Activated naive CD8-positive, alpha-beta T cell treated with anti-CD3 and anti-CD28 coated beads, Interleukin-2, amount 50 U/mL, for 24 hours (primary cell): ENCODE results near the gene PKP4.

Source experiments
- ATAC-seq: fragments of 150-1000 bp; cut with Tn5 transposase; one replicate; pipeline ENCODE4 v1.10.0; 2021
- DNase-seq: peaks from one replicate; pipeline ENCODE4 v3.0.0; 2021
- H3K27ac Mint-ChIP-seq: one replicate; pipeline ENCODE4 v1.8.0; 2021; ENCODE audit warnings: mild to moderate bottlenecking, mixed read lengths
- H3K27me3 Mint-ChIP-seq: one replicate; pipeline ENCODE4 v1.8.0; 2021; ENCODE audit warnings: mixed read lengths
- H3K36me3 Mint-ChIP-seq: one replicate; pipeline ENCODE4 v1.8.0; 2021; ENCODE audit warnings: low read depth, mixed read lengths
- H3K4me1 Mint-ChIP-seq: one replicate; pipeline ENCODE4 v1.8.0; 2021; ENCODE audit warnings: mixed read lengths
- H3K4me3 Mint-ChIP-seq: one replicate; pipeline ENCODE4 v1.8.0; 2021; ENCODE audit warnings: mild to moderate bottlenecking, moderate library complexity, mixed read lengths
- H3K9me3 Mint-ChIP-seq: one replicate; pipeline ENCODE4 v1.8.0; 2021; ENCODE audit warnings: mixed read lengths

Gene PKP4

DNA sequence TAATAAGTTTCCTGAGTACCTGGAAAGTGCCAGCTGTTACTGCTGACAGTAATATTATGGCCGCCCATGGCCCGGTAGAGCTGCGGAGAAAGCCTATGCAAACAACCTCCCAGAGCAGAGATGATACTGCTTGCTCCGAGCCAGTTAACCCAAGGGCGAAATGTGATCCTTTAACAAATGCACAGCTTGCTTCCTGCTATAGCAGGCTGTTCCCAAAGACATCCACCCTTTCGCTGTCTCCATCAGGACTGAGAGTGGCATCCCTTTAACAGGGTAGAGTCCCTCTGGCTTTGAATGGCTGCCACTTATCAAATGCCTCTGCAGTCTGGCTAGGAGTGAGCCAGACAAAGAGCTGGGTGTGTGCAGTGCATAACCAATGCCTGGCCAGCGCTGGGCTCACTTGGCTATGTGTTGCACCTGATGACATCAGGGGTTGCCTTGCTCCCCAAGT is 268.7 kb downstream of the PKP4 start:
- H3K27ac Mint-ChIP-seq = no peak overlapping the region
- ATAC-seq (no peak), DNase-seq (no peak)
- no peak overlapping the region for H3K4me3 Mint-ChIP-seq
- H3K4me1 Mint-ChIP-seq = no peaks in the 10 kb centered on the region
- H3K9me3 Mint-ChIP-seq = no peaks in the 10 kb centered on the region
- H3K36me3 Mint-ChIP-seq = no peaks in the 10 kb centered on the region
- H3K27me3 Mint-ChIP-seq = peaks cover 1% of the 10 kb centered on the region

DNA sequence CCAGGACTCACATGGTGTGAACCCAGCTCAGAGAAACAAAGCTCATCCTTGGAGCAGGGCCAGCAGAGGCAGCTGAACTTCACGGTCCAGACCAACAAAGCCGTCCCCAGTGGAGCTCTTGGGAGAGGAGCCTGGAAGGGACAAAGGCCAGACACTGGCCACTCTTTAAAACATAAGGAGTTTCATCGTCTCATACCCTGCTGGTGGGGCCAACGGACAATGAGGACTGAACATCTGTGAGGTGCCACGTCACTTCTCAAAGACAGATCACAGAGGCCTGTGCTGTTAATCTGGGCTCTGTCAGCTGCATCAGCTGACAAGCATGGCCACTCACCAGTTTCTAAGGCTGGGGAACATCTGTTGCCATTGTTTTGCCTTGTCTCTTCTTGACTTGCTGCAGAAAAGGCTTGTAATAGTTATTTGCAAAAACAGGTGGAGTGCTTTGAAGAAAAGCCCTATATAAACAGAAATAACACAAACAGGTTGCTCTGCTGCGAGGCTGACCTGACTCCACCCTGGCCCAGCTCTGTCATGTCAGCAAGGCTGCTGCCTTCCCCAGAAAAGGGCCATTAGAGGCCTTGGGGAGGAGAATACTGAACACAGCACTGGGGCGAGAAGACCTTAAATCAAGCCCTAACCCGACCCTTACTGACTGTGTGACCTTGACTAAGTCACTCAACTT is 270.3 kb downstream of the PKP4 start:
- Mint-ChIP-seq H3K36me3 (no peaks in the 10 kb centered on the region), H3K27me3 (peaks cover 1% of the 10 kb centered on the region), H3K27ac (no peak overlapping the region), H3K4me3 (no peak overlapping the region), H3K4me1 (no peaks in the 10 kb centered on the region), H3K9me3 (no peaks in the 10 kb centered on the region)
- DNase-seq = no peak
- ATAC-seq = no peak

DNA sequence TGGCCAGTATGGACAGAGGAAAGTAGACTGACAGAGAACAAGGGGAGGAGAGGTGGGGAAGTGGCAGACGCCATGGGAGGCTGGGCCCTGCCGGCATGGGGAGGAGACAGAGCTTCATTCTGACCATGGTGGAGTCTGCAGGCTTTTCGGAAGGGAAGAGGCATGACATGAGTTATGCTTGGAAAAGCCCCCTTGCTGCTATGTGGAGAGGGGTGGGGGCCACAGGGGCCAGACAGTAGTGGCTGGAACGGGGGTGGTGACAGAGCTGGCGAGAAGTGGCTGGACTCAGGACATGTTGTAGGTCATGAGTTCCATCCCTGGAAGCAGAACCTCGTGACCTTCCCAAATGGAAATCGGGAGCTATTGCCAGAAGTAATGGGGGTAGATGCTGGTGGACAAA is 271.7 kb downstream of the PKP4 start:
- Mint-ChIP-seq H3K4me3 (no peak overlapping the region), H3K9me3 (no peaks in the 10 kb centered on the region), H3K4me1 (no peaks in the 10 kb centered on the region), H3K36me3 (no peaks in the 10 kb centered on the region), H3K27ac (no peak overlapping the region), H3K27me3 (peaks cover 1% of the 10 kb centered on the region)
- DNase-seq = no peak
- ATAC-seq = no peak

DNA sequence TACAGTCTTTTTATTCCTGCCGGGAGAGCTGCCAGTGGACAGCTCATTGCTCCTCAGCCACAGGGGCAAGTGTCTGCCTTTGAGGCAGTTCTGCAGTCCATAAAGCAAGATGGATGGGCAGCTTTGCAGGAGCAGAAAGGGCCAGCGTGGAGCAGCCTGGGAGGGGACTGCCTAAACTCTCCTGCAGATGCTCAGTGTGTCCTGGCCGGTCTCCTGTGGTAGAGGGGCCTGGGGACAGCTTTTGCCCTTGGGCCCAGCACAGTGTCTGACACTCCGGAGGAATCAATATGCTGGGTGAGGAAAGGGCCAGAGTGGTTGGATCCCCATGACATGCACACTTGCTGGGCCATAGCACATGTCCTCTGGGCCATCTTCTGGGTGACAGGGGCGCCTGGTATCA is 272.7 kb downstream of the PKP4 start:
- no peak for ATAC-seq
- Mint-ChIP-seq H3K9me3 (no peaks in the 10 kb centered on the region), H3K4me1 (no peaks in the 10 kb centered on the region), H3K4me3 (no peak overlapping the region), H3K27ac (no peak overlapping the region), H3K27me3 (peaks cover 1% of the 10 kb centered on the region), H3K36me3 (no peaks in the 10 kb centered on the region)
- DNase-seq = no peak

DNA sequence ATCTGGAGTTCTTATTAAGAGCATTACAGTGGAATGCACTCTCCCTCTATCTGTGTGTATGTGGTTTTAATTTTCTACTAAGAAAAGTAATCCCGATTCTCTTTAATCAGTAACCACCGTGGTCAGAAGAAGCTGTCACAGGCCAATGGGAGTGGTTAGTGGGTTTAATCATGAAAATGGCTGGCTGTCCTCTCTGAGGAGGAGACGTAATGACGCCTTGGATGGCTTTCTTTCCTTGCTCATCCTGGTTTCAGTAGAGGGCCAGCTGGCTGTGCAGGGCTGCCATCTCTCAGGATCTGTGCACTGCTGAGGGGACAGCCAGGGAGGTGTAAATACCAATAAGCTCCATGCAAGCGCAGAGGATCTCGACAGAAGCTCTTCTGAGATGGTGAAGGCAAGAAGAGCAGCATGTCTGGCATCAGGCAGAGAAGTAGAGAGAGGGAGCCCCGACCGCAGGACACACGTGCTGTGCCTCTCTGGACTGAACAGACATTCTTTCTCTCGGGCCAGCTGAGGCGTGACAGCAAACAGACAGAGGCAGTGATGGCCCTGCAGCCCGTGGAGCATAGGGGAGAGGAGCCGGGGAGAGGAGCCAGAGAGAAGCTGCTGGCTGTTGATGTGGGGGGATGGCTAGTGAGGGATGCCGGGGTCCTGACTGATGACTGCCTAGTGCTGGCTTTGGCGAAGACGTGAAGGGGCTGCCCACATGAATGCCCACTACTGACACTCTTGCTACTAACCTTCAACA is 273.3 kb downstream of the PKP4 start:
- no peak for DNase-seq
- H3K27ac Mint-ChIP-seq = no peak overlapping the region
- ATAC-seq = no peak
- no peaks in the 10 kb centered on the region for H3K4me1 Mint-ChIP-seq
- no peaks in the 10 kb centered on the region for H3K9me3 Mint-ChIP-seq
- H3K27me3 Mint-ChIP-seq = peaks cover 1% of the 10 kb centered on the region
- no peaks in the 10 kb centered on the region for H3K36me3 Mint-ChIP-seq
- no peak overlapping the region for H3K4me3 Mint-ChIP-seq

DNA sequence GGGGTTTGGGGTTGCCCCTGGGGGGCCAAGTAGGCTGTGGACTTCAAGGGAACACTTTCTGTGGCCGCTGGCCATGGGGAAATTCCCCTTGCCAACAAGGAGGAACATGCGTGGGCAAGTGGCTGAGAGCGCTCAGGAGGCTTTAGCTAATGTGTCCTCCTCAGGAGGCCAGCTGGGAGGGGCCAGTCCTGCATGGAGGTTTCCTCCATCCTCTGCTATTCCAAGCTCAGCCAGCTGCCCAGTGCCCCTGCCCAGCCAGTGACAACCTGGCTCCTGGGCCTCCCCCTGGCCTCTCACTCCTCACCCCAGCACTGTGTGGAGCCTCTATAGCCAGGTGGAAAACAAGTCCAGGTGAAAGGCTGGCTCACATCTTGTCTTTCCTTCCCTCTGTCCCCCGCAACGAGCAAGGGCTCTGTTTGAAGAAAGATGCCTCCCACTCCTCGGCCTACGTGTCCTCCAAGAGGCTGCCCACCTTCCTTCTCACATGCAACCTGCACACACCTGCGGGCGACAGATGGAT is 273.9 kb downstream of the PKP4 start:
- no peak overlapping the region for H3K4me3 Mint-ChIP-seq
- no peaks in the 10 kb centered on the region for H3K4me1 Mint-ChIP-seq
- H3K36me3 Mint-ChIP-seq = no peaks in the 10 kb centered on the region
- no peak for DNase-seq
- H3K9me3 Mint-ChIP-seq = no peaks in the 10 kb centered on the region
- peaks cover 1% of the 10 kb centered on the region for H3K27me3 Mint-ChIP-seq
- ATAC-seq = no peak
- no peak overlapping the region for H3K27ac Mint-ChIP-seq

DNA sequence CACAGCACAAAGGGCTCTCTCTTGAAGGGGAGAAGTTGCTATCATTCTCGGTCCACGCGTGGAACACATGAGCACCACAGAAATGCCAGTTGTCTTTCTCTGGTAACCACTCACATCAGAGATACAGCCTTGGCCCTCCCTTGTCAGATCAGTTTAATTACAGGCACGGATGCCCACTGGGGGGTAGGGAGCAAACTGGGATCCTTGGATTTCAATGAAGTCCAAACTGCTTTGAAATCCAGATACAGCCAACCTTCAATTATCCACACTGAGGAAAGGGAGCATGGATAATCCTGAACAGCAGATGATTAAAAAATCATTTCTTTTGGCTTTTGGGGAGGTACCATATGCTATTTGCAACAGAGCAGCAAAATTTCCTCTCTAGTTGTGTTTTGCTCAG is 274.6 kb downstream of the PKP4 start:
- DNase-seq = no peak
- Mint-ChIP-seq H3K4me3 (no peak overlapping the region), H3K27ac (no peak overlapping the region), H3K27me3 (peaks cover 1% of the 10 kb centered on the region), H3K9me3 (no peaks in the 10 kb centered on the region), H3K4me1 (no peaks in the 10 kb centered on the region), H3K36me3 (no peaks in the 10 kb centered on the region)
- ATAC-seq = no peak
